Esophagus muscularis mucosa (tissue), 4 donors: Measurements from ENCODE around the gene VIM. TPM values are rescaled to one million over a fixed set of nuclear protein-coding genes. Genes with fewer than 3 reads are reported as not detected.
A peak's percentile ranks its signal among the peaks of the same experiment; 100 is the strongest.

Experiments used
- DNase-seq: peaks from one replicate; pipeline ENCODE4 v3.0.0-alpha.2; 2017; ENCODE audit errors: extremely low spot score
- H3K27ac ChIP-seq, 4 donors: fragments of 200-600 bp; sonication (generic); replicated peaks in 1 of 4; 1 replicate in 3 of 4; 2 replicates in 1 of 4; pipeline ENCODE4 v1.5.1; 2016 to 2019; ENCODE audit warnings: mild to moderate bottlenecking in 1 of 4
- H3K27me3 ChIP-seq, 4 donors: fragments of 200-600 bp; sonication (generic); one replicate each; pipeline versions ENCODE4 v1.5.1 to v1.6.0; 2016 to 2019
- H3K36me3 ChIP-seq, 4 donors: fragments of 200-600 bp; sonication (generic); one replicate each; pipeline ENCODE4 v1.5.1; 2016 to 2019
- H3K4me1 ChIP-seq, 4 donors: fragments of 200-600 bp; sonication (generic); one replicate each; pipeline ENCODE4 v1.5.1; 2016 to 2019
- H3K4me3 ChIP-seq, 4 donors: fragments of 200-600 bp; sonication (generic); 1 replicate in 2 of 4; 2 replicates in 2 of 4; pipeline ENCODE4 v1.5.1; 2016 to 2019; ENCODE audit warnings: mild to moderate bottlenecking in 4 of 4, moderate library complexity in 1 of 4
- H3K9me3 ChIP-seq, 4 donors: fragments of 200-600 bp; sonication (generic); 1 replicate in 3 of 4; 2 replicates in 1 of 4; pipeline ENCODE4 v1.5.1; 2016 to 2019
- CTCF ChIP-seq, 3 experiments: fragments of 200-600 bp in 2 of 3; fragments of 450-650 bp in 1 of 3; sonication (generic) in 2 of 3; IDR thresholded peaks; one replicate each; pipeline ENCODE4 v1.5.1; 2017 to 2019; ENCODE audit warnings: antibody characterized with exemption in 3 of 3, mild to moderate bottlenecking in 2 of 3, moderate library complexity in 1 of 3
- EP300 ChIP-seq: sonication (generic); formaldehyde crosslinking; IDR thresholded peaks from one replicate; pipeline ENCODE4 v1.6.1; 2017; ENCODE audit warnings: antibody characterized with exemption
- POLR2A ChIP-seq: fragments of 450-650 bp; IDR thresholded peaks from one replicate; pipeline ENCODE4 v1.6.1; 2017; ENCODE audit warnings: antibody characterized with exemption, moderate library complexity, mild to moderate bottlenecking, low read depth
- POLR2AphosphoS5 ChIP-seq, 2 donors: sonication (generic); formaldehyde crosslinking; IDR thresholded peaks; one replicate each; pipeline ENCODE4 v1.6.1; 2017; ENCODE audit warnings: antibody characterized with exemption in 2 of 2
- WGBS: methylation state at CpG from one replicate; pipeline ENCODE4 v1.1.5; 2018; 5-methylcytosine and 5-hydroxymethylcytosine counted together
- intact Hi-C: fragments of 100-400 bp; cut with DNase I; formaldehyde crosslinking; loops from one replicate; pipeline ENCODE4 v1.15.1; 2023
- total RNA-seq, 4 donors: library from RNA; depleted of rRNA; stranded (reverse); fragments of >200 nt; gene quantifications; one replicate each; pipeline versions ENCODE4 v1.1.0 to v1.2.1, GENCODE V29; 2016

Gene VIM
- total RNA-seq, 4 donors from 2014 or later = 1,242 to 2,218 (median 1,951) TPM

- 75% methylated on average over 4 of the region's 4 CpGs for WGBS
- H3K27me3 ChIP-seq = no peaks in the 10 kb centered on the region
- peak overlapping the region in 1 of 4 donors; percentile 14 for H3K27ac ChIP-seq
- H3K9me3 ChIP-seq = peaks cover 0 to 6% (median 0%) of the 10 kb centered on the region in 4 donors
- H3K36me3 ChIP-seq = peaks cover 44 to 55% (median 52%) of the 10 kb centered on the region in 4 donors
- intact Hi-C loops = no loop called here
- TF ChIP-seq CTCF (IDR thresholded peaks at IDR 0.05) (no peak), POLR2A (no peak), POLR2AphosphoS5 (IDR thresholded peaks at IDR 0.05) (no peak), EP300 (no peak)
- H3K4me3 ChIP-seq = no peak overlapping the region
- peaks cover 24 to 34% (median 28%) of the 10 kb centered on the region in 4 donors for H3K4me1 ChIP-seq
- DNase-seq = no peak
Measured at GRCh38 chr10:17237915-17238444, 9.9 kb downstream of the VIM start.

- peaks cover 17 to 28% (median 21%) of the 10 kb centered on the region in 4 donors for H3K4me1 ChIP-seq
- no peak for DNase-seq
- peaks cover 0 to 6% (median 0%) of the 10 kb centered on the region in 4 donors for H3K9me3 ChIP-seq
- TF ChIP-seq POLR2AphosphoS5 (IDR thresholded peaks at IDR 0.05) (no peak), CTCF (IDR thresholded peaks at IDR 0.05) (no peak)
- H3K27me3 ChIP-seq = no peaks in the 10 kb centered on the region
- intact Hi-C loops = no loop called here
- peaks cover 40 to 48% (median 45%) of the 10 kb centered on the region in 4 donors for H3K36me3 ChIP-seq
- H3K27ac ChIP-seq = peak overlapping the region in 3 of 4 donors; percentile 0 to 46 (median 14)
- 57% methylated on average over 12 of the region's 12 CpGs for WGBS
- no peak overlapping the region for H3K4me3 ChIP-seq
Measured at GRCh38 chr10:17238445-17239291, 10.6 kb downstream of the VIM start.

GRCh38 chr10:17239345-17240085, 11.5 kb downstream of the VIM start:
- intact Hi-C loops = no loop called here
- H3K27ac ChIP-seq = peak overlapping the region in 2 of 4 donors; percentile 0 to 46

GRCh38 chr10:17240096-17240495, 12.1 kb downstream of the VIM start:
- 95% methylated on average over 2 of the region's 2 CpGs for WGBS
- intact Hi-C loops = no loop called here

More at GRCh38 chr10:17239345-17240085, 11.5 kb downstream of the VIM start:
- DNase-seq = no peak
- H3K36me3 ChIP-seq = peaks cover 32 to 40% (median 37%) of the 10 kb centered on the region in 4 donors
- no peaks in the 10 kb centered on the region for H3K27me3 ChIP-seq
- TF ChIP-seq EP300 = no peak
- peaks cover 9 to 19% (median 13%) of the 10 kb centered on the region in 4 donors for H3K4me1 ChIP-seq
- H3K9me3 ChIP-seq = peaks cover 0 to 6% (median 0%) of the 10 kb centered on the region in 4 donors
- no peak overlapping the region for H3K4me3 ChIP-seq
- 95% methylated on average over 6 of the region's 6 CpGs for WGBS

More at GRCh38 chr10:17240096-17240495, 12.1 kb downstream of the VIM start:
- DNase-seq = no peak
- peaks cover 4 to 13% (median 8%) of the 10 kb centered on the region in 4 donors for H3K4me1 ChIP-seq
- no peaks in the 10 kb centered on the region for H3K27me3 ChIP-seq
- H3K9me3 ChIP-seq = peaks cover 0 to 6% (median 0%) of the 10 kb centered on the region in 4 donors
- peaks cover 26 to 34% (median 31%) of the 10 kb centered on the region in 4 donors for H3K36me3 ChIP-seq
- H3K4me3 ChIP-seq = no peak overlapping the region
- no peak overlapping the region for H3K27ac ChIP-seq
- TF ChIP-seq CTCF (IDR thresholded peaks at IDR 0.05) (no peak), POLR2A (no peak), EP300 (no peak), POLR2AphosphoS5 (IDR thresholded peaks at IDR 0.05) (no peak)
